MM.1S (cell line): ENCODE results near the gene SLC24A1.

Experiments used
- DNase-seq: peaks from one replicate; pipeline ENCODE4 v3.0.0-alpha.2; 2015
- H2AFZ ChIP-seq: fragments of 300-600 bp; sonication (generic); 2 replicates; pipeline ENCODE4 v1.6.0; 2016; ENCODE audit warnings: antibody characterized with exemption, low read length
- H3F3A ChIP-seq: fragments of 300-600 bp; sonication (generic); 2 replicates; pipeline ENCODE4 v1.6.1; 2016; ENCODE audit warnings: mild to moderate bottlenecking, antibody characterized with exemption, low read length, moderate library complexity, mixed read lengths; ENCODE audit not compliant: insufficient read depth
- H3K27ac ChIP-seq: fragments of 300-600 bp; sonication (generic); 2 replicates; pipeline ENCODE4 v1.5.1; 2016; ENCODE audit warnings: mild to moderate bottlenecking, low read length
- H3K27me3 ChIP-seq: fragments of 300-600 bp; sonication (generic); replicated peaks from 2 replicates; pipeline ENCODE4 v1.6.0; 2016; ENCODE audit warnings: low read length; ENCODE audit not compliant: insufficient read depth
- H3K36me3 ChIP-seq: fragments of 300-600 bp; sonication (generic); replicated peaks from 2 replicates; pipeline ENCODE4 v1.6.1; 2016; ENCODE audit warnings: mild to moderate bottlenecking, low read length, mixed read lengths; ENCODE audit not compliant: insufficient read depth
- H3K4me1 ChIP-seq: fragments of 300-600 bp; sonication (generic); 2 replicates; pipeline ENCODE4 v1.6.1; 2016; ENCODE audit warnings: low read length, mixed read lengths
- H3K4me2 ChIP-seq: fragments of 300-600 bp; sonication (generic); 2 replicates; pipeline ENCODE4 v1.6.0; 2016; ENCODE audit warnings: low read depth, low read length
- H3K4me3 ChIP-seq: fragments of 300-600 bp; sonication (generic); 2 replicates; pipeline ENCODE4 v1.5.1; 2016; ENCODE audit warnings: low read length, mixed read lengths
- H3K79me2 ChIP-seq: fragments of 300-600 bp; sonication (generic); 2 replicates; pipeline ENCODE4 v1.6.1; 2016; ENCODE audit warnings: mixed run types, low read length, mixed read lengths
- H3K9ac ChIP-seq: fragments of 300-600 bp; sonication (generic); 2 replicates; pipeline ENCODE4 v1.6.1; 2016; ENCODE audit warnings: low read length, mixed read lengths
- H3K9me2 ChIP-seq: fragments of 300-600 bp; sonication (generic); replicated peaks from 2 replicates; pipeline ENCODE4 v1.6.1; 2016; ENCODE audit warnings: mild to moderate bottlenecking, low read length, mixed read lengths; ENCODE audit not compliant: insufficient read depth
- H3K9me3 ChIP-seq: fragments of 300-600 bp; sonication (generic); replicated peaks from 2 replicates; pipeline ENCODE4 v1.6.1; 2016; ENCODE audit warnings: mild to moderate bottlenecking, low read length, mixed read lengths; ENCODE audit not compliant: insufficient read depth
- H4K20me1 ChIP-seq: fragments of 300-600 bp; sonication (generic); 2 replicates; pipeline ENCODE4 v1.6.1; 2016; ENCODE audit warnings: mild to moderate bottlenecking, low read length, moderate library complexity, mixed read lengths; ENCODE audit not compliant: insufficient read depth
- EZH2 ChIP-seq: fragments of 300-600 bp; sonication (generic); optimal IDR thresholded peaks from 2 replicates; pipeline ENCODE3; 2017; ENCODE audit warnings: low read depth, mild to moderate bottlenecking, antibody characterized with exemption, low read length, mixed read lengths
- EZH2phosphoT487 ChIP-seq: fragments of 300-600 bp; sonication (generic); IDR thresholded peaks from 2 replicates; pipeline ENCODE4 v1.6.1; 2018; ENCODE audit warnings: antibody characterized with exemption, low read length
- TF ChIP-seq, protein P1 (sequence below): fragments of 300-600 bp; sonication (generic); IDR thresholded peaks from 2 replicates; pipeline ENCODE4 v1.5.1; 2016; ENCODE audit warnings: antibody characterized with exemption, low read length, mixed read lengths

SLC24A1 gene

DNA sequence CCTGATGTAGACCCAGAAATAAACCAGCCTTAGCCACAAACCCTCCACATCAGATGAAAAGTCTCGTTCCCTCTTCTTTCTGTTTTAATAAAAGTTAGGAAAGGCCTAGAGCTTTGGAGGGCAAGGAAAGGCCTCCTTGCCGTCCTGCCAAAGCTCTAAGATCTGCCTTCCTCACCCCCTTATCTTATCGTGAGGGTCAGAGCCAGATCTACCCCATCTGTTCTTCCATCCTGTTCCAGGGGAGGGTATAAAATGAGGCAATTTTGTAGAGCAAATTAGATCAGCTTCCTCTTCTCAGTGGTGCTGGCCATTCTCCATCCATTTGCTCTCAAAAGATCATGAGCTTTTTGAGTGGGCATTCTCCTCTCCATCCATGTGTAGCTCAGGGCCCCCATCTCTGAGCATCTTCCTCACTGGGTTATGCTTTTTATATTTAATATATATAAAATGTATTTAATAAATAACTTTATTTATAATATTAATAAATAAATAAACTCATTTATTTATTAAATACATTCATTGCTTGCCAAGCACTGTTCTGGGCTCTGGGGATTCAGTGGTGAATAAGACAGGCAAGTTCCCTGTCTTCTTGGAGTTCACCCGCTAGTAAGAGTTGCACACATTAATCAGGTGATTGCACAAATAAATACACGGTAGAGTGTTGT, 2.0 kb upstream of the SLC24A1 start:
- no peaks in the 10 kb centered on the region for H4K20me1 ChIP-seq
- H3K36me3 ChIP-seq, result no peaks in the 10 kb centered on the region
- no peak overlapping the region for H3K4me3 ChIP-seq
- no peak overlapping the region for H2AFZ ChIP-seq
- H3K9me3 ChIP-seq, result no peaks in the 10 kb centered on the region
- H3K27ac ChIP-seq, result no peak overlapping the region
- no peaks in the 10 kb centered on the region for H3F3A ChIP-seq
- H3K4me2 ChIP-seq, result no peak overlapping the region
- H3K4me1 ChIP-seq, result no peaks in the 10 kb centered on the region
- H3K9me2 ChIP-seq, result no peaks in the 10 kb centered on the region
- H3K9ac ChIP-seq, result no peak overlapping the region
- H3K27me3 ChIP-seq, result no peaks in the 10 kb centered on the region
- H3K79me2 ChIP-seq, result no peaks in the 10 kb centered on the region
- no peak for DNase-seq
- TF ChIP-seq EZH2 (no peak), EZH2phosphoT487 (no peak)
- TF ChIP-seq, protein P1, sequence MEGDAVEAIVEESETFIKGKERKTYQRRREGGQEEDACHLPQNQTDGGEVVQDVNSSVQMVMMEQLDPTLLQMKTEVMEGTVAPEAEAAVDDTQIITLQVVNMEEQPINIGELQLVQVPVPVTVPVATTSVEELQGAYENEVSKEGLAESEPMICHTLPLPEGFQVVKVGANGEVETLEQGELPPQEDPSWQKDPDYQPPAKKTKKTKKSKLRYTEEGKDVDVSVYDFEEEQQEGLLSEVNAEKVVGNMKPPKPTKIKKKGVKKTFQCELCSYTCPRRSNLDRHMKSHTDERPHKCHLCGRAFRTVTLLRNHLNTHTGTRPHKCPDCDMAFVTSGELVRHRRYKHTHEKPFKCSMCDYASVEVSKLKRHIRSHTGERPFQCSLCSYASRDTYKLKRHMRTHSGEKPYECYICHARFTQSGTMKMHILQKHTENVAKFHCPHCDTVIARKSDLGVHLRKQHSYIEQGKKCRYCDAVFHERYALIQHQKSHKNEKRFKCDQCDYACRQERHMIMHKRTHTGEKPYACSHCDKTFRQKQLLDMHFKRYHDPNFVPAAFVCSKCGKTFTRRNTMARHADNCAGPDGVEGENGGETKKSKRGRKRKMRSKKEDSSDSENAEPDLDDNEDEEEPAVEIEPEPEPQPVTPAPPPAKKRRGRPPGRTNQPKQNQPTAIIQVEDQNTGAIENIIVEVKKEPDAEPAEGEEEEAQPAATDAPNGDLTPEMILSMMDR, result no peak

DNA sequence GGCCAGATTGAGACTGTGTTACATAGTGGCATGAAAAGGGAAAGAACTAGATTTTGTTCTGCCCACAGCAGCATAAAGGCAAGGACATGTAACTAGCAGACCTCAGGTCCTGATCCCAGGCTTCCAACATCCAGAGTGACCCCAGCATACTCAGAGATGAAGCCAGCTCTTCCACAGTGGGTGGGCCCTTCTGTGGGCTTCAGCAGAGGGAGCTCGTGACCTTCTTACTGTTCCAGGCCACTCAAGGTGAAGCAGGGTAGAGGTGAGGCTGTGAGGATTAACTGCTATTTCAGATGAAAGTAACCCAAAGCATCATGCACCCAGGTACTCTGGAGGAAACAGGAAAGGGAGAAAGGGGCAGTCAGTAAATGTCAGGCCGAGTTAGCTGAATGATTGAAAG, 905 bp upstream of the SLC24A1 start:
- Histone ChIP-seq H3K4me3 (no peak overlapping the region), H3K79me2 (no peaks in the 10 kb centered on the region), H3K27ac (no peak overlapping the region), H3K9ac (no peak overlapping the region), H3K4me2 (no peak overlapping the region), H3K4me1 (no peaks in the 10 kb centered on the region), H3K27me3 (no peaks in the 10 kb centered on the region), H3K9me3 (no peaks in the 10 kb centered on the region), H2AFZ (no peak overlapping the region), H4K20me1 (no peaks in the 10 kb centered on the region), H3K36me3 (no peaks in the 10 kb centered on the region), H3F3A (no peaks in the 10 kb centered on the region), H3K9me2 (no peaks in the 10 kb centered on the region)
- DNase-seq, result no peak
- TF ChIP-seq EZH2 (no peak), EZH2phosphoT487 (no peak)
- TF ChIP-seq, protein P1, result no peak

DNA sequence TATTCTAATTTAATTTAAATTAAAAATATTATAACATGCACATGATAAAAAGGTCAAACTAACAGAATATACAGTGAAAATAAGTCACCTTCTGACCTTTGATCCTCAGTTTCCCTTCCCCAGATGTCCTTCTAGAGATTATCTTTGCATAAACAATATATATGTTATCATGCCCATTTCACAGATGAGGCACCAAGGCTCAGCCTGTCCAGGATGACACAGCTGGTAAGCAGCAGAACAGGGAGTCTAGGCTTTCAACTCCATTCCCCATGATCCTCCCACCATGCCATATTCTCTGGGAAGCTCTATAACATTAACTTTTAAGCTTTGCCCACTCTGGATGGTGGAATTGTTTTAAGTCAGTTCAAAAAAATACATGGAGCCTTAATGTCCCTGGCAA, 1.4 kb downstream of the SLC24A1 start:
- TF ChIP-seq EZH2phosphoT487, result no peak
- TF ChIP-seq EZH2, result no peak
- TF ChIP-seq, protein P1, result no peak
- Histone ChIP-seq H3F3A (no peaks in the 10 kb centered on the region), H3K27me3 (no peaks in the 10 kb centered on the region), H3K4me3 (no peak overlapping the region), H3K9me2 (no peaks in the 10 kb centered on the region), H3K27ac (no peak overlapping the region), H2AFZ (no peak overlapping the region), H3K9ac (no peak overlapping the region), H3K4me2 (no peak overlapping the region), H3K36me3 (no peaks in the 10 kb centered on the region), H3K9me3 (no peaks in the 10 kb centered on the region), H3K79me2 (no peaks in the 10 kb centered on the region), H3K4me1 (no peaks in the 10 kb centered on the region), H4K20me1 (no peaks in the 10 kb centered on the region)
- DNase-seq, result no peak
